ENCODE results near the gene CRB3. TPM values are rescaled to one million over a fixed set of nuclear protein-coding genes. Genes with fewer than 3 reads are reported as not detected.

CRB3 gene
- total and polyA plus RNA-seq, 9 of the 15 experiments (the other 6 are each of a cell fraction or from before 2014, with no cell fraction given): 0.49 TPM; not detected in 8

DNA sequence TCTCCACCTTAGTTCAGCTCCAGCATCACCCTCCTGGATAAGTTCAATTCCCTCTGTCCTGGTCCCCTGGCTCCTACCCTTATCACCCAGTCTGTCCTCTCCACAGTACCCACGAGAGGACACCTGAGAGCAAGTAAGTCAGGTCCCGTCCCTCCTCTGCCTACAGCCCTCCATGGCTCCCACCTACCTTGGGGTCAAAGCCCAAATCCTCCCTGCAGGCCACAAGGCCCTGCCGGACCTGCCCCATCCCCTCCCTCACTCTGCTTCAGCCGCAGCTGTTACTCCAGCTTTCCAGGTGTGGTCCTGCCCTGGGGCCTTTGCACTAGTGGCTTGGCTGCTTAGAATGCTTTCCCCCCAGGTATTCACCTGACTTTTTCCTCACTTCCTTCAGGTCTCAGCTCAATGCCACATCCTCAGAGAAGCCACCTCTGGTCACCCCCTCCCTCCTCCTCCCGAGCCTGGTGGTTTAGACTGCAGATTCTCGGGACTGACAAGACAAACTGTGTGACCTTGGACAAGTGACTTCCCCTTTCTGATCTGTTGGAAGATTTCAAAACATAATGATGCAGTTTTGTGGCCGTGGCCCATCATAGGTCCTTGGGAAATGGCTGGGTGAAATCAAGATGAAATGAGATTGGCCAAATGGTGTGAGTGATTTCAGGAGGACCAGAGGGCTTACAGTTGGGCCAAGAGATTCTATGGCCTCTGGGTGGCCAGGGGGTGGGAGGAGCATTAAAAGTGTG, 34.4 kb downstream of the CRB3 start (continued):
- TF ChIP-seq CHD4 (IDR thresholded peaks at IDR 0.05; ENCODE audit: insufficient read depth, insufficient replicate concordance, low read depth, low read length, poor library complexity, severe bottlenecking): peak; percentile 42
- no peak for TF ChIP-seq BDP1 (IDR thresholded peaks at IDR 0.05; ENCODE audit: insufficient read depth, insufficient read length)
- TF ChIP-seq MTA2 (IDR thresholded peaks at IDR 0.05; ENCODE audit: low read depth): no peak
- TF ChIP-seq, protein P1, sequence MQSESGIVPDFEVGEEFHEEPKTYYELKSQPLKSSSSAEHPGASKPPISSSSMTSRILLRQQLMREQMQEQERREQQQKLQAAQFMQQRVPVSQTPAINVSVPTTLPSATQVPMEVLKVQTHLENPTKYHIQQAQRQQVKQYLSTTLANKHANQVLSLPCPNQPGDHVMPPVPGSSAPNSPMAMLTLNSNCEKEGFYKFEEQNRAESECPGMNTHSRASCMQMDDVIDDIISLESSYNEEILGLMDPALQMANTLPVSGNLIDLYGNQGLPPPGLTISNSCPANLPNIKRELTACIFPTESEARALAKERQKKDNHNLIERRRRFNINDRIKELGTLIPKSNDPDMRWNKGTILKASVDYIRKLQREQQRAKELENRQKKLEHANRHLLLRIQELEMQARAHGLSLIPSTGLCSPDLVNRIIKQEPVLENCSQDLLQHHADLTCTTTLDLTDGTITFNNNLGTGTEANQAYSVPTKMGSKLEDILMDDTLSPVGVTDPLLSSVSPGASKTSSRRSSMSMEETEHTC (IDR thresholded peaks at IDR 0.05): no peak
- TF ChIP-seq, protein P2, sequence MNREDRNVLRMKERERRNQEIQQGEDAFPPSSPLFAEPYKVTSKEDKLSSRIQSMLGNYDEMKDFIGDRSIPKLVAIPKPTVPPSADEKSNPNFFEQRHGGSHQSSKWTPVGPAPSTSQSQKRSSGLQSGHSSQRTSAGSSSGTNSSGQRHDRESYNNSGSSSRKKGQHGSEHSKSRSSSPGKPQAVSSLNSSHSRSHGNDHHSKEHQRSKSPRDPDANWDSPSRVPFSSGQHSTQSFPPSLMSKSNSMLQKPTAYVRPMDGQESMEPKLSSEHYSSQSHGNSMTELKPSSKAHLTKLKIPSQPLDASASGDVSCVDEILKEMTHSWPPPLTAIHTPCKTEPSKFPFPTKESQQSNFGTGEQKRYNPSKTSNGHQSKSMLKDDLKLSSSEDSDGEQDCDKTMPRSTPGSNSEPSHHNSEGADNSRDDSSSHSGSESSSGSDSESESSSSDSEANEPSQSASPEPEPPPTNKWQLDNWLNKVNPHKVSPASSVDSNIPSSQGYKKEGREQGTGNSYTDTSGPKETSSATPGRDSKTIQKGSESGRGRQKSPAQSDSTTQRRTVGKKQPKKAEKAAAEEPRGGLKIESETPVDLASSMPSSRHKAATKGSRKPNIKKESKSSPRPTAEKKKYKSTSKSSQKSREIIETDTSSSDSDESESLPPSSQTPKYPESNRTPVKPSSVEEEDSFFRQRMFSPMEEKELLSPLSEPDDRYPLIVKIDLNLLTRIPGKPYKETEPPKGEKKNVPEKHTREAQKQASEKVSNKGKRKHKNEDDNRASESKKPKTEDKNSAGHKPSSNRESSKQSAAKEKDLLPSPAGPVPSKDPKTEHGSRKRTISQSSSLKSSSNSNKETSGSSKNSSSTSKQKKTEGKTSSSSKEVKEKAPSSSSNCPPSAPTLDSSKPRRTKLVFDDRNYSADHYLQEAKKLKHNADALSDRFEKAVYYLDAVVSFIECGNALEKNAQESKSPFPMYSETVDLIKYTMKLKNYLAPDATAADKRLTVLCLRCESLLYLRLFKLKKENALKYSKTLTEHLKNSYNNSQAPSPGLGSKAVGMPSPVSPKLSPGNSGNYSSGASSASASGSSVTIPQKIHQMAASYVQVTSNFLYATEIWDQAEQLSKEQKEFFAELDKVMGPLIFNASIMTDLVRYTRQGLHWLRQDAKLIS (CRISPR knock-in tag; IDR thresholded peaks at IDR 0.05): no peak
- no peak for TF ChIP-seq CREB3 (tag; conservative IDR thresholded peaks at IDR 0.05; ENCODE audit: low read depth)
- no peak for TF ChIP-seq ZNF3 (CRISPR knock-in tag; IDR thresholded peaks at IDR 0.05)
- TF ChIP-seq HDAC2 (IDR thresholded peaks at IDR 0.05): peak; percentile 26; the same call in 1 of the 2 replicates
- TF ChIP-seq SPI1 (IDR thresholded peaks at IDR 0.05; ENCODE audit: borderline replicate concordance, low read depth, low read length): peak; percentile 83
- TF ChIP-seq BRD4 (IDR thresholded peaks at IDR 0.05): no peak
- peak; percentile 51; the same call in 1 of the 2 replicates for TF ChIP-seq ESRRA (IDR thresholded peaks at IDR 0.05; ENCODE audit: borderline replicate concordance, low read depth)
- no peak for TF ChIP-seq ZBTB5 (IDR thresholded peaks at IDR 0.05)
- TF ChIP-seq TEAD1 (CRISPR knock-in tag; IDR thresholded peaks at IDR 0.05): no peak
- TF ChIP-seq BCOR (IDR thresholded peaks at IDR 0.05): peak; percentile 82
- TF ChIP-seq, protein P3, sequence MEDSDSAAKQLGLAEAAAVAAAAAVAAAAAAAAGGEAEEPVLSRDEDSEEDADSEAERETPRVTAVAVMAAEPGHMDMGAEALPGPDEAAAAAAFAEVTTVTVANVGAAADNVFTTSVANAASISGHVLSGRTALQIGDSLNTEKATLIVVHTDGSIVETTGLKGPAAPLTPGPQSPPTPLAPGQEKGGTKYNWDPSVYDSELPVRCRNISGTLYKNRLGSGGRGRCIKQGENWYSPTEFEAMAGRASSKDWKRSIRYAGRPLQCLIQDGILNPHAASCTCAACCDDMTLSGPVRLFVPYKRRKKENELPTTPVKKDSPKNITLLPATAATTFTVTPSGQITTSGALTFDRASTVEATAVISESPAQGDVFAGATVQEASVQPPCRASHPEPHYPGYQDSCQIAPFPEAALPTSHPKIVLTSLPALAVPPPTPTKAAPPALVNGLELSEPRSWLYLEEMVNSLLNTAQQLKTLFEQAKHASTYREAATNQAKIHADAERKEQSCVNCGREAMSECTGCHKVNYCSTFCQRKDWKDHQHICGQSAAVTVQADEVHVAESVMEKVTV (CRISPR knock-in tag; IDR thresholded peaks at IDR 0.05): no peak
- no peak for TF ChIP-seq KAT2B (IDR thresholded peaks at IDR 0.05; ENCODE audit: low read depth, low read length)
- TF ChIP-seq ZNF75A (CRISPR knock-in tag; IDR thresholded peaks at IDR 0.05): no peak
- TF ChIP-seq ADNP (tag; IDR thresholded peaks at IDR 0.05): peak; percentile 61; the same call in 1 of the 2 replicates

All from K562 (cell line).